Astrocyte of the cerebellum (primary cell): ENCODE data around the gene VDR.

Experiments used
- DNase-seq: peaks from one replicate; pipeline ENCODE4 v3.0.0-alpha.2; 2011; ENCODE audit warnings: low read depth
- H3K4me3 ChIP-seq: 2 replicates; pipeline ENCODE4 v1.5.1; 2011; ENCODE audit warnings: mild to moderate bottlenecking, low read depth, low read length, moderate library complexity
- CTCF ChIP-seq: IDR thresholded peaks from 2 replicates; pipeline ENCODE4 v1.5.1; 2012; ENCODE audit warnings: low read length, low read depth, moderate library complexity, mild to moderate bottlenecking; ENCODE audit errors: missing control alignments
- in situ Hi-C: cut with HindIII; loops from 2 replicates; pipeline ENCODE4 v1.10.0; 2017; ENCODE audit warnings: low sequenced_read_pairs

Gene VDR

GRCh38 chr12:47828976-47829482, 75.8 kb downstream of the VDR start:
- H3K4me3 ChIP-seq, result no peak overlapping the region
- no peak for TF ChIP-seq CTCF
- DNase-seq, result no peak
- in situ Hi-C loops, result no loop called here

- no peak for DNase-seq
- in situ Hi-C loops, result no loop called here
- H3K4me3 ChIP-seq, result no peak overlapping the region
- no peak for TF ChIP-seq CTCF
These were observed 76.5 kb downstream of the VDR start for GRCh38 chr12:47828008-47828975.

DNA sequence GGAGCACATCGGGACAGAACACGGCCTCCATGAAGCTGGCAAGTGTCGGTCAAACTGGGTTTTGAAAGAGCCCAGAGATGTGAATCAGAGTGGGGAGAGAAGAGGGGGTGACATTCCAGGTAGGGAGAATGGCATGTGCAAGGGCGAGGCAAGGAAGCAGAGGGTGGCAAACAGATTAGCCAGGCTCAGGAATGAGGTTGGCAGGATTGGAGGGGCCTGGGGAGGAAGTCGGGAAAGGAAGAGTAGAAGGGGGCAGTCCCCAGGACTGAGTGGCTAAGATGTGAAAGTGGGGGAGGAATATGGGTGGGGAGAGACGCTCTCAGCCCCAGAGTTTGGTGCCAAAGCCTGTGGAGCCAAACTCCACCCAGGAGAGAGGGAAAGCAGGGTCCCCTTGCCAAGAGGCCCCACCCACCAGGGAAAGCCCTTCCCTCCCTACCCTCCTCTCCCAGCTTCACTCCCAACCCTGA, 79.6 kb downstream of the VDR start:
- no peak for DNase-seq
- no peak for TF ChIP-seq CTCF
- H3K4me3 ChIP-seq, result no peak overlapping the region
- in situ Hi-C loops, result no loop called here

DNA sequence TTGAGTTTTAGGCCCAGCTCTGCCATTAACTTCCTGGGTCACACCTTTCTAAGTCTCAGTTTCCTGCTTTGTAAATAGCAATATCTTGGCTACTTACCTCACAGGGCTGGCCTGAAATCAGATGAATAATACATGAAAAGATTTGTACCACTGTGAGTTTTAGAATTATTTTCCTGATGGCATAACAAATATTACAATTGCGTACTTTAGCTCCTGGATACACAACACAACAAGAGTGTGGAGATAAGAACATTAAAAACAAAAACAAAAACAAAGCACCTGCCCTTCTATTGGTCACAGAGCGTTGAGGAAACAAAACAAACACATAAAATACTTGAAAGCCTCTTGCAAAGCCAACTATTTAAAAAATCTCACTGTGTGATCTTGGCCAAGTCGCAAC, 80.2 kb downstream of the VDR start:
- H3K4me3 ChIP-seq, result no peak overlapping the region
- in situ Hi-C loops, result no loop called here
- TF ChIP-seq CTCF, result no peak
- DNase-seq, result no peak

DNA sequence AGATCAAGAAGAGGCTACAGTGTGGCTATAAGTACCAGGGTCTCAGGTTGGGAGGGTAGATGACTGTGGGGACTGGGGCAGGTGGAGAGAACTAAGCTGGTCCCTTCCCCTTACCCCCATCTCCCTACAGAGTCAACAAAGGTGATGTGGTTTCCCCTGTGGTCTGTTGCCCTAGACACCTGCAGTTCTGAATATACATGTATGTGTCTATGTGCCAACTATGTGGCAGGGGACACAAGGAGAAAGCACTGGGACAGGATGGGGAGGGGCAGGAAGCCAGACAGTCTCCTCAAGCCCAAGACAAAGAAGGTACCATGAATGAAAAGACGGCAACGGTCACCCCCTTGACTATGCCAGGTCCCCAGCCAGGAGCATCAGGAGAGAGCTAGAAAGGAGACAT, 80.6 kb downstream of the VDR start:
- TF ChIP-seq CTCF, result no peak
- in situ Hi-C loops, result no loop called here
- DNase-seq, result no peak
- H3K4me3 ChIP-seq, result no peak overlapping the region

- DNase-seq, result no peak
- no peak overlapping the region for H3K4me3 ChIP-seq
- in situ Hi-C loops, result no loop called here
- no peak for TF ChIP-seq CTCF
These were observed 81.2 kb downstream of the VDR start for GRCh38 chr12:47823422-47824086.
